GM19467 (cell line): ENCODE measurements around the gene CAPNS2.

Experiments
- ATAC-seq: cut with Tn5 transposase; IDR thresholded peaks from one replicate; pipeline ENCODE4 v1.9.1; 2021; ENCODE audit warnings: mild to moderate bottlenecking, moderate library complexity; ENCODE audit not compliant: unreplicated experiment

CAPNS2 gene

GRCh38 chr16:55566432-55567175 is at the start of gene CAPNS2:
CAPNS2 (plus strand) TSS chr16:55566684; CDS start chr16:55566757, 73 bp downstream.
- no peak for ATAC-seq

- no peak for ATAC-seq
Observed at GRCh38 chr16:55521792-55522191, 44.7 kb upstream of the CAPNS2 start.

GRCh38 chr16:55526441-55526840 is 40.0 kb upstream of the CAPNS2 start:
- ATAC-seq = no peak

- ATAC-seq = no peak
Observed at GRCh38 chr16:55527885-55528284, 38.6 kb upstream of the CAPNS2 start.

GRCh38 chr16:55529018-55529417 is 37.5 kb upstream of the CAPNS2 start:
- ATAC-seq = no peak

GRCh38 chr16:55530316-55530856 is 36.1 kb upstream of the CAPNS2 start:
- no peak for ATAC-seq

- ATAC-seq = no peak
Observed at GRCh38 chr16:55532227-55532626, 34.3 kb upstream of the CAPNS2 start.

GRCh38 chr16:55534756-55535155 is 31.7 kb upstream of the CAPNS2 start:
- no peak for ATAC-seq

GRCh38 chr16:55539049-55539448 is 27.4 kb upstream of the CAPNS2 start:
- ATAC-seq = no peak

GRCh38 chr16:55539488-55539887 is 27.0 kb upstream of the CAPNS2 start:
- ATAC-seq = no peak

GRCh38 chr16:55540221-55540620 is 26.3 kb upstream of the CAPNS2 start:
- ATAC-seq = no peak

- no peak for ATAC-seq
Observed at GRCh38 chr16:55542459-55543082, 23.9 kb upstream of the CAPNS2 start.

- ATAC-seq = no peak
Observed at GRCh38 chr16:55543472-55543871, 23.0 kb upstream of the CAPNS2 start.

- no peak for ATAC-seq
Observed at GRCh38 chr16:55552621-55553020, 13.9 kb upstream of the CAPNS2 start.

- ATAC-seq = no peak
Observed at GRCh38 chr16:55555436-55555835, 11.0 kb upstream of the CAPNS2 start.

- ATAC-seq = no peak
Observed at GRCh38 chr16:55557186-55557585, 9.3 kb upstream of the CAPNS2 start.

- ATAC-seq = no peak
Observed at GRCh38 chr16:55559233-55559632, 7.3 kb upstream of the CAPNS2 start.

GRCh38 chr16:55559933-55560516 is 6.5 kb upstream of the CAPNS2 start:
- ATAC-seq = no peak

GRCh38 chr16:55561319-55561848 is 5.1 kb upstream of the CAPNS2 start:
- ATAC-seq = no peak

- no peak for ATAC-seq
Observed at GRCh38 chr16:55562936-55563335, 3.5 kb upstream of the CAPNS2 start.

- no peak for ATAC-seq
Observed at GRCh38 chr16:55563797-55564196, 2.7 kb upstream of the CAPNS2 start.

GRCh38 chr16:55565086-55565485 is 1.4 kb upstream of the CAPNS2 start:
- ATAC-seq = no peak
